H9 (cell line): ENCODE measurements around the gene COX6A1. TPM values are rescaled to one million over a fixed set of nuclear protein-coding genes. Genes with fewer than 3 reads are reported as not detected.
A peak's percentile ranks its signal among the peaks of the same experiment; 100 is the strongest.

ENCODE experiments used
- DNase-seq: peaks from one replicate; pipeline ENCODE4 v3.0.0-alpha.2; 2017
- H2AFZ ChIP-seq: one replicate; pipeline ENCODE4 v1.6.1; 2013; ENCODE audit warnings: mild to moderate bottlenecking, low read length, control low read depth, moderate library complexity
- H2AK5ac ChIP-seq: 2 replicates; pipeline ENCODE4 v1.6.1; 2013; ENCODE audit warnings: low read length, control low read depth, mixed read lengths; ENCODE audit not compliant: insufficient read length
- H2BK120ac ChIP-seq: one replicate; pipeline ENCODE4 v1.6.1; 2013; ENCODE audit warnings: low read depth, mild to moderate bottlenecking, low read length, control low read depth, inconsistent platforms; ENCODE audit not compliant: poor library complexity, severe bottlenecking
- H2BK12ac ChIP-seq: 2 replicates; pipeline ENCODE4 v1.6.1; 2013; ENCODE audit warnings: low read length, control low read depth, mixed read lengths, low read depth; ENCODE audit not compliant: insufficient read length
- H2BK15ac ChIP-seq: 2 replicates; pipeline ENCODE4 v1.6.1; 2013; ENCODE audit warnings: low read depth, low read length, control low read depth
- H2BK20ac ChIP-seq: one replicate; pipeline ENCODE4 v1.6.1; 2013; ENCODE audit warnings: low read depth, mild to moderate bottlenecking, low read length, control low read depth, inconsistent platforms; ENCODE audit not compliant: poor library complexity, severe bottlenecking
- H2BK5ac ChIP-seq: 2 replicates; pipeline ENCODE4 v1.6.1; 2013; ENCODE audit warnings: low read length, control low read depth, mixed read lengths; ENCODE audit not compliant: insufficient read length
- H3K14ac ChIP-seq: 2 replicates; pipeline ENCODE4 v1.6.1; 2013; ENCODE audit warnings: low read length, control low read depth; ENCODE audit not compliant: insufficient read depth
- H3K18ac ChIP-seq: 2 replicates; pipeline ENCODE4 v1.6.1; 2013; ENCODE audit warnings: low read depth, mild to moderate bottlenecking, mixed read lengths, low read length, control low read depth; ENCODE audit not compliant: insufficient read length
- H3K23ac ChIP-seq: 2 replicates; pipeline ENCODE4 v1.6.1; 2013; ENCODE audit warnings: low read length, control low read depth, mixed read lengths, low read depth; ENCODE audit not compliant: insufficient read length
- H3K23me2 ChIP-seq: 2 replicates; pipeline ENCODE4 v1.6.1; 2013; ENCODE audit warnings: low read depth, mild to moderate bottlenecking, mixed read lengths, low read length, control low read depth; ENCODE audit not compliant: insufficient read length, poor library complexity, severe bottlenecking
- H3K27ac ChIP-seq: 2 replicates; pipeline ENCODE4 v1.5.1; 2013; ENCODE audit warnings: low read length, control low read depth, mixed read lengths, low read depth; ENCODE audit not compliant: insufficient read length
- H3K27me3 ChIP-seq: 2 replicates; pipeline ENCODE4 v1.6.1; 2013; ENCODE audit warnings: low read length, control low read depth, inconsistent platforms; ENCODE audit not compliant: insufficient read depth
- H3K4ac ChIP-seq: 2 replicates; pipeline ENCODE4 v1.6.1; 2013; ENCODE audit warnings: low read depth, mild to moderate bottlenecking, control low read depth, inconsistent platforms, low read length, moderate library complexity
- H3K4me1 ChIP-seq: 2 replicates; pipeline ENCODE4 v1.6.1; 2013; ENCODE audit warnings: low read length, control low read depth, inconsistent platforms; ENCODE audit not compliant: insufficient read depth
- H3K4me2 ChIP-seq: 2 replicates; pipeline ENCODE4 v1.6.1; 2013; ENCODE audit warnings: low read length, control low read depth, mixed read lengths; ENCODE audit not compliant: insufficient read length, insufficient read depth
- H3K56ac ChIP-seq: 2 replicates; pipeline ENCODE4 v1.6.1; 2013; ENCODE audit warnings: low read depth, mild to moderate bottlenecking, mixed read lengths, low read length, control low read depth; ENCODE audit not compliant: insufficient read length
- H3K79me1 ChIP-seq: 2 replicates; pipeline ENCODE4 v1.6.1; 2013; ENCODE audit warnings: low read depth, mild to moderate bottlenecking, moderate library complexity, low read length, control low read depth, inconsistent platforms; ENCODE audit not compliant: insufficient read depth, poor library complexity, severe bottlenecking
- H3K79me2 ChIP-seq: 2 replicates; pipeline ENCODE4 v1.6.1; 2013; ENCODE audit warnings: low read length, control low read depth, inconsistent platforms; ENCODE audit not compliant: insufficient read depth
- H3K9ac ChIP-seq: 2 replicates; pipeline ENCODE4 v1.6.1; 2013; ENCODE audit warnings: low read length, control low read depth, mixed read lengths; ENCODE audit not compliant: insufficient read length; ENCODE audit errors: extremely low read depth
- H3K9me3 ChIP-seq: one replicate; pipeline ENCODE4 v1.6.1; 2013; ENCODE audit warnings: low read depth, low read length, inconsistent platforms; ENCODE audit not compliant: control insufficient read depth
- H3T11ph ChIP-seq: one replicate; pipeline ENCODE4 v1.6.1; 2013; ENCODE audit warnings: mild to moderate bottlenecking, low read length, control low read depth, inconsistent platforms
- H4K20me1 ChIP-seq: one replicate; pipeline ENCODE4 v1.6.1; 2013; ENCODE audit not compliant: control insufficient read depth, insufficient read length, insufficient read depth
- H4K5ac ChIP-seq: 2 replicates; pipeline ENCODE4 v1.6.1; 2013; ENCODE audit warnings: low read depth, mild to moderate bottlenecking, mixed read lengths, low read length, control low read depth; ENCODE audit not compliant: insufficient read length
- H4K8ac ChIP-seq: replicated peaks from 2 replicates; pipeline ENCODE4 v1.6.1; 2013; ENCODE audit warnings: low read length, control low read depth, mixed read lengths, low read depth; ENCODE audit not compliant: insufficient read length
- H4K91ac ChIP-seq: 2 replicates; pipeline ENCODE4 v1.6.1; 2013; ENCODE audit warnings: low read depth, mild to moderate bottlenecking, moderate library complexity, mixed read lengths, low read length, control low read depth; ENCODE audit not compliant: insufficient read length
- H3K27ac Mint-ChIP-seq, 3 experiments: 2 replicates in 2 of 3; 3 replicates in 1 of 3; pipeline ENCODE4 v1.8.0; 2020 to 2021; ENCODE audit warnings: mixed read lengths in 3 of 3, mild to moderate bottlenecking in 1 of 3, moderate library complexity in 1 of 3
- H3K27me3 Mint-ChIP-seq: 2 replicates; pipeline ENCODE4 v1.8.0; 2021; ENCODE audit warnings: low read depth, mild to moderate bottlenecking, moderate library complexity, mixed read lengths
- H3K36me3 Mint-ChIP-seq, 3 experiments: 2 replicates in 2 of 3; 3 replicates in 1 of 3; pipeline ENCODE4 v1.8.0; 2020 to 2021; ENCODE audit warnings: low read depth in 3 of 3, mixed read lengths in 3 of 3; ENCODE audit not compliant: insufficient read depth in 1 of 3
- H3K4me1 Mint-ChIP-seq, 2 experiments: 2 replicates each; pipeline ENCODE4 v1.8.0; 2020; ENCODE audit warnings: mixed read lengths in 2 of 2
- H3K4me3 Mint-ChIP-seq, 2 experiments: 2 replicates in 1 of 2; 3 replicates in 1 of 2; pipeline ENCODE4 v1.8.0; 2020 to 2021; ENCODE audit warnings: mild to moderate bottlenecking in 2 of 2, mixed read lengths in 2 of 2, moderate library complexity in 1 of 2
- H3K9me3 Mint-ChIP-seq, 2 experiments: 2 replicates in 1 of 2; 3 replicates in 1 of 2; pipeline ENCODE4 v1.8.0; 2020; ENCODE audit warnings: mild to moderate bottlenecking in 2 of 2, mixed read lengths in 2 of 2, moderate library complexity in 1 of 2
- WGBS: extraction: QIAGEN DNeasy Blood & Tissue Kit; methylation state at CpG from one replicate; pipeline ENCODE4 v1.1.7; 2013; ENCODE audit warnings: missing lambda C conversion rate, low lambda C conversion rate, mixed read lengths; ENCODE audit not compliant: insufficient read length; ENCODE audit errors: extremely low coverage; 5-methylcytosine and 5-hydroxymethylcytosine counted together
- total RNA-seq: library from RNA; stranded (reverse); gene quantifications from 2 replicates; pipeline ENCODE4 v1.2.1, GENCODE V29; 2021
- TF ChIP-seq, protein P1 (sequence below): fragments of 200-600 bp; sonication (generic); conservative IDR thresholded peaks from 3 replicates; pipeline ENCODE4 v1.8.0; 2021; ENCODE audit warnings: antibody characterized with exemption, mild to moderate bottlenecking

COX6A1 gene
- total RNA-seq, 1 experiment from 2014 or later: 415 TPM

DNA sequence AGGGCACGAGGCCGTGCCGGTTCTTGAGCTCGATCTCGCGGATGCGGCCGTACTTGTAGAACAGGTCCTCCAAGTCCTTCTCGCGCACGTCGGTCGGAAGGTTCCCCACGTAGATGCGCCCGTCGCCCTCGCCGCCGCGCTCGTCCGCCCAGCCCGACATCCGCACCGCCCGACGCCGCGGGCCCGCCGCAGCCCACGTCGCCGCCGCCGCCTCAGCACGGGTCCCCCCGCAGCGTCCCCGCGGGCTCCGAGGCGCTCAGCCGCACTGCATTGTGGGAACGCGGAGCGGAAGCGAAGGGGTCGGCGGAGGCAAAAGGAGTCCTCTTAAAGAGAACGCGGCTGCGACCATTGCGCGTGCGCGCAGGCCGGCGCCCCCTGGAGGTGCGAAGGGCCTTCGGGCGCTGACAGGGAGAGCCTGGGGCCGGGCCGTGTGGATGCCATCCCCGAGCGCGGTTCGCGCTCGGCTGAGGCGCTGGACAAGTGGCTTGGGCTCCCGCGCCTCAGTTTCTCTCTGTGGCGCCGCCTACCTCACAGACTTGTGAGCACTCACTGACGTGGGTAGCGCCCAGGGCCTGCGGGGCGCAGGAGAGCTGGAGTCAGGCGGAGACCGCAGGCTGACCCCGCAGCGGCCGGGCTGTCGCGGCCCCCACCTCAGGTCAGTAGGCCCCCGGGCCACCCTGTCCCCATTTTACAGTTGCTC is 31.7 kb downstream of the COX6A1 start, which contains the start of gene SRSF9:
TSS of gene SRSF9 (minus strand) at position 299 of the 700 bp plus-strand sequence. CDS start at position 160, 139 bp downstream.
- Histone ChIP-seq H2BK20ac (no peak within 1 kb of the TSS), H3K18ac (peak within 1 kb of the TSS; percentile 93), H4K8ac (no peak within 1 kb of the TSS), H3K9ac (peak within 1 kb of the TSS; percentile 90), H2AK5ac (no peak within 1 kb of the TSS), H3T11ph (no peak within 1 kb of the TSS), H3K27ac (no peak within 1 kb of the TSS), H3K14ac (peak within 1 kb of the TSS; percentile 99), H3K56ac (no peak within 1 kb of the TSS), H4K91ac (no peak within 1 kb of the TSS), H3K23me2 (peaks cover 7% of the 10 kb centered on the region), H3K4me1 (no peaks in the 10 kb centered on the region; the same call in 1 of the 2 replicates), H2BK15ac (no peak within 1 kb of the TSS), H4K5ac (no peak within 1 kb of the TSS), H3K79me1 (peaks cover 3% of the 10 kb centered on the region), H2BK12ac (no peak within 1 kb of the TSS), H2BK120ac (no peak within 1 kb of the TSS), H3K4me2 (peak within 1 kb of the TSS; percentile 74), H3K27me3 (no peaks in the 10 kb centered on the region), H3K79me2 (peaks cover 11% of the 10 kb centered on the region; the same call in 1 of the 2 replicates), H3K9me3 (no peaks in the 10 kb centered on the region), H2BK5ac (peak within 1 kb of the TSS; percentile 95), H4K20me1 (no peaks in the 10 kb centered on the region), H2AFZ (no peak within 1 kb of the TSS), H3K23ac (no peak within 1 kb of the TSS), H3K4ac (no peak within 1 kb of the TSS)
- Mint-ChIP-seq H3K4me1 (peaks cover 24 to 31% of the 10 kb centered on the region in 2 experiments), H3K9me3 (no peaks in the 10 kb centered on the region), H3K4me3 (peak within 1 kb of the TSS; percentile 92 to 94), H3K27me3 (no peaks in the 10 kb centered on the region), H3K36me3 (peaks cover 19 to 33% (median 26%) of the 10 kb centered on the region in 3 experiments), H3K27ac (peak within 1 kb of the TSS; percentile 52 to 93 (median 66); a peak in 5 of 7 replicates)
- DNase-seq: peak; percentile 98
- TF ChIP-seq, protein P1, sequence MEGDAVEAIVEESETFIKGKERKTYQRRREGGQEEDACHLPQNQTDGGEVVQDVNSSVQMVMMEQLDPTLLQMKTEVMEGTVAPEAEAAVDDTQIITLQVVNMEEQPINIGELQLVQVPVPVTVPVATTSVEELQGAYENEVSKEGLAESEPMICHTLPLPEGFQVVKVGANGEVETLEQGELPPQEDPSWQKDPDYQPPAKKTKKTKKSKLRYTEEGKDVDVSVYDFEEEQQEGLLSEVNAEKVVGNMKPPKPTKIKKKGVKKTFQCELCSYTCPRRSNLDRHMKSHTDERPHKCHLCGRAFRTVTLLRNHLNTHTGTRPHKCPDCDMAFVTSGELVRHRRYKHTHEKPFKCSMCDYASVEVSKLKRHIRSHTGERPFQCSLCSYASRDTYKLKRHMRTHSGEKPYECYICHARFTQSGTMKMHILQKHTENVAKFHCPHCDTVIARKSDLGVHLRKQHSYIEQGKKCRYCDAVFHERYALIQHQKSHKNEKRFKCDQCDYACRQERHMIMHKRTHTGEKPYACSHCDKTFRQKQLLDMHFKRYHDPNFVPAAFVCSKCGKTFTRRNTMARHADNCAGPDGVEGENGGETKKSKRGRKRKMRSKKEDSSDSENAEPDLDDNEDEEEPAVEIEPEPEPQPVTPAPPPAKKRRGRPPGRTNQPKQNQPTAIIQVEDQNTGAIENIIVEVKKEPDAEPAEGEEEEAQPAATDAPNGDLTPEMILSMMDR: peak; percentile 91
- no CpG with 5 or more reads among the region's 88 CpGs for WGBS
